ENCODE data around the gene NTMT1.

DNA sequence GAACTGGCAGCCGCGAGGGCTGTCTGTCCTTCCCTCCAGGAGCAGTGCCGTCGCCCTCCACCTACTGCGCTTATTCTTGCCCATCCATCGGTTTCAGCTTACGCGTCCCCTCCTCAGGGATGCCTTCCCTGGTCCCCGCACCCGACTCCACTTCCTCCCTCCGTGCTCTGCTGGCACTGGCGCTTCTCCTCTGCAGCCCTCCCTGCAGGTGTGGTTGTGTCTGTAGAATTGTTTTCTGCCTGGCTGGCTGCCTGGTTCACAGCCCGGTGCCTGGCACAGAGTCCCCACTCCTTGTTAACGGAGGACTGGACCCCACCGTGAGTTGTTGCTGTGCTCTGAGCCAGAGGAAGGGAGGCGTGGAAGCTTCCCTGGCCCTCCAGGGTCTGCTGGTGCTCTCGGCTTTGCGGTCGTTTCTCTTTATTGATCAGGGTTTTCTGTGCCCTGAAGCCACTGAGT lies 5.7 kb downstream of the NTMT1 start:
- TF ChIP-seq SUZ12 (IDR thresholded peaks at IDR 0.05; ENCODE audit: extremely low read depth, insufficient read depth, insufficient read length) (no peak), YY1 (IDR thresholded peaks at IDR 0.05; ENCODE audit: insufficient read depth, insufficient read length) (no peak)
